Adrenal gland (tissue), 12 donors: ENCODE measurements around the gene GNAQ. TPM values are rescaled to one million over a fixed set of nuclear protein-coding genes. Genes with fewer than 3 reads are reported as not detected.

ENCODE experiments used
- DNase-seq, 7 donors: peaks; one replicate each; pipeline ENCODE4 v3.0.0-alpha.2; 2019 to 2020
- H3K27ac ChIP-seq, 5 donors: fragments of 200-600 bp; sonication (generic) in 4 of 5; 1 replicate in 3 of 5; 2 replicates in 2 of 5; pipeline versions ENCODE4 v1.5.1 to v1.8.0; 2016 to 2020; ENCODE audit warnings: mild to moderate bottlenecking in 1 of 5
- H3K27me3 ChIP-seq: fragments of 200-600 bp; 2 replicates; pipeline ENCODE4 v1.8.0; 2021
- H3K36me3 ChIP-seq, 2 donors: fragments of 200-600 bp; replicated peaks in 1 of 2; 1 replicate in 1 of 2; 2 replicates in 1 of 2; pipeline versions ENCODE4 v1.5.1 to v1.8.0; 2018 to 2022
- H3K4me1 ChIP-seq, 2 donors: fragments of 200-600 bp; replicated peaks in 1 of 2; 1 replicate in 1 of 2; 2 replicates in 1 of 2; pipeline versions ENCODE4 v1.5.1 to v1.8.0; 2018 to 2021
- H3K4me3 ChIP-seq, 4 donors: fragments of 200-600 bp; sonication (generic) in 3 of 4; one replicate each; pipeline ENCODE4 v1.5.1; 2016 to 2018
- H3K9me3 ChIP-seq, 3 donors: fragments of 200-600 bp; sonication (generic) in 1 of 3; replicated peaks in 1 of 3; 1 replicate in 2 of 3; 2 replicates in 1 of 3; pipeline versions ENCODE4 v1.5.1 to v1.8.0; 2016 to 2021
- CTCF ChIP-seq, 6 experiments: fragments of 450-650 bp in 4 of 6; fragments of 200-600 bp in 2 of 6; sonication (generic) in 1 of 6; IDR thresholded peaks; 1 replicate in 5 of 6; 2 replicates in 1 of 6; pipeline versions ENCODE4 v1.5.1 to v1.8.0; 2016 to 2021; ENCODE audit warnings: antibody characterized with exemption in 6 of 6, mild to moderate bottlenecking in 2 of 6, moderate library complexity in 1 of 6
- POLR2A ChIP-seq, 2 donors: fragments of 450-650 bp; IDR thresholded peaks; one replicate each; pipeline ENCODE4 v1.6.1; 2017; ENCODE audit warnings: antibody characterized with exemption in 2 of 2, mild to moderate bottlenecking in 2 of 2, moderate library complexity in 1 of 2
- WGBS, 4 donors: extraction: QIAGEN DNeasy Blood & Tissue Kit in 2 of 4; methylation state at CpG; one replicate each; pipeline versions ENCODE4 v1.1.5 to v1.1.7; 2013 to 2017; 5-methylcytosine and 5-hydroxymethylcytosine counted together
- intact Hi-C, 2 donors: fragments of 100-400 bp; cut with DNase I; formaldehyde crosslinking; loops; one replicate each; pipeline versions ENCODE4 v1.14.1 to v1.15.0; 2022 to 2023
- polyA plus RNA-seq, 3 donors: library from polyadenylated mRNA; stranded (reverse); fragments of 200-250 nt in 2 of 3; fragments of 350-450 nt in 1 of 3; fragmentation: Illumina TruSeq in 1 of 3; extraction: RNeasy Lipid Tissue Mini Kit (QIAGEN cat#74804) in 1 of 3; gene quantifications; one replicate each; pipeline ENCODE4 v1.2.3, GENCODE V29; 2013 to 2014
- total RNA-seq, 9 donors: library from RNA; depleted of rRNA in 4 of 9; stranded (reverse); fragments of >200 nt in 4 of 9; fragments of 120-200 nt in 1 of 9; fragmentation: NEBNext Ultra II Directional in 1 of 9; extraction: Animal tissue kit (Norgen Biotek cat#: 25700) in 1 of 9; gene quantifications; one replicate each; pipeline versions ENCODE4 v1.1.0 to v1.2.4, GENCODE V29; 2013 to 2023
- donor health status: healthy with polysubstance abuse.
- donor health status: Bipolar disorder and iron deficiency.
- donor health status: DM: yes; HTN: yes; CAD: no.
- donor health status: DM: no; HTN: no; CAD: no.
- donor health status: DM: no; HTN: no; CAD: no.
- donor health status: DM: yes; HTN: yes; CAD: no.

The GNAQ gene
- total and polyA plus RNA-seq, 12 donors: 15.8 to 71.7 (median 45.1) TPM

- no peaks in the 10 kb centered on the region for H3K36me3 ChIP-seq
- H3K4me3 ChIP-seq: peak overlapping the region in 1 of 4 donors; percentile 3
- 24 to 30% (median 27%) methylated on average over 2 of the region's 2 CpGs for WGBS, 4 donors
- H3K27me3 ChIP-seq: no peaks in the 10 kb centered on the region
- H3K27ac ChIP-seq: peak overlapping the region; percentile 18 to 36 (median 22)
- intact Hi-C loops: no loop called here
- TF ChIP-seq CTCF (IDR thresholded peaks at IDR 0.05) (no peak), POLR2A (IDR thresholded peaks at IDR 0.05) (no peak)
- DNase-seq: no peak
- no peaks in the 10 kb centered on the region for H3K9me3 ChIP-seq
- H3K4me1 ChIP-seq: peaks cover 21 to 49% of the 10 kb centered on the region in 2 donors
Measured at GRCh38 chr9:77999231-77999631, 32.4 kb downstream of the GNAQ start.

DNA sequence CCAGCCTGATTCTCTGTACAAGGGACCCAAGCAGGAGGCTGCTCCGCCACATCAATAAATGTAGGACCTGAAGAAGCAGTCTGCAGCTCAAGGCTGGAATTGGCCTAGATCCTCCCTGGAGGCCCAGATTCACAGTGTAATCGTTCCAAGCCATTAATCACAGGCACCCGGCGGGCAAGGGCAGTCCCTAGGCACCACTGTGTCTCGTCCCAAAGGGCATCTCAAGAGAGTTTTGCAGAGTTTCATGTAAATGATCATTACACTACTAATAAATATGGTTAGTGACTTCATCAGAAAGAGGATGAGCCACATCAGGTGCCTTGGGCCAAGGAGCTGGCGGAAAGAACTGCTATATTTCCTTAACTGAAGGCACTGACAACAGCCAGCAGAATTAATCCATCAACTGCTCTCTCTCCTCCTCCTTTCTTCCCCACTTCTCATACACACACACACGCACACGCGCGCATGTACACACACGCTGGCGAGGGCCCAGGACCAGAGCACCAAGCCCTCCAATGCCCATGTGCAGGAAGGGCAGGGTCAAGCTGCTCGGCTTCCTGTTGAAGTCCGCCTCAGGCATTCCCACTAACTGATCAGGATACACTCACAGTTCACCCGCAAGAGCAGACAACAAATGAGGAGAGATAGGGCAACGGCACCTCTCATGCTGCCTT is 33.9 kb downstream of the GNAQ start:
- Histone ChIP-seq H3K27me3 (no peaks in the 10 kb centered on the region), H3K27ac (peak overlapping the region in 3 of 5 donors; percentile 31 to 63 (median 56)), H3K4me3 (no peak overlapping the region), H3K9me3 (no peaks in the 10 kb centered on the region), H3K4me1 (peaks cover 21 to 49% of the 10 kb centered on the region in 2 donors), H3K36me3 (no peaks in the 10 kb centered on the region)
- peak; percentile 51 to 79 (median 63) for DNase-seq
- intact Hi-C loops: no loop called here
- 28 to 31% (median 30%) methylated on average over 15 to 16 of the region's 16 CpGs for WGBS, 4 donors
- TF ChIP-seq POLR2A (IDR thresholded peaks at IDR 0.05) (no peak), CTCF (IDR thresholded peaks at IDR 0.05) (no peak)

DNA sequence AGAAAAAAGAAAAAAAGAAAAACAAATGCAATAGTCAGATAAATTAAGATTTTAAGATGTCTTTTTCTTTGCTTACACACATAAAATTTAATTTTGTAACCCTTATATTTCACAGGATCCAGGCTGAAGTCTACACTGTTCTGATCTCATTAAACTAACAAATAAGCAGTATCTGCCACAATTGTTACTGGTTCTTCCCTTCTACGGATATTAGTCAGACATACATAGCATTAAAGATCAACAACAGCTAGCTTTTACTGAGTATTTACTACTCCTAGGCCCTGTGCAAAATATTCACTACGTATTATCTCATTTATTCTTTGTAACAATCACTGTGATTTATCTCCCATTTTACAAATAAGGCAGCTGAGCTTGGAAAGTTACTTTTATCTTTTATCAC is 34.9 kb downstream of the GNAQ start:
- Histone ChIP-seq H3K4me3 (no peak overlapping the region), H3K36me3 (no peaks in the 10 kb centered on the region), H3K4me1 (peaks cover 12 to 38% of the 10 kb centered on the region in 2 donors), H3K9me3 (no peaks in the 10 kb centered on the region), H3K27me3 (no peaks in the 10 kb centered on the region), H3K27ac (peak overlapping the region in 1 of 5 donors; percentile 63)
- 86 to 96% (median 90%) methylated on average over 2 of the region's 2 CpGs for WGBS, 4 donors
- TF ChIP-seq CTCF (IDR thresholded peaks at IDR 0.05): no peak
- no peak for TF ChIP-seq POLR2A (IDR thresholded peaks at IDR 0.05)
- intact Hi-C loops: no loop called here
- no peak for DNase-seq

- WGBS, 4 donors: 76 to 88% (median 82%) methylated on average over 5 of the region's 5 CpGs
- DNase-seq: no peak
- no peak for TF ChIP-seq POLR2A (IDR thresholded peaks at IDR 0.05)
- TF ChIP-seq CTCF (IDR thresholded peaks at IDR 0.05): no peak
- H3K27me3 ChIP-seq: no peaks in the 10 kb centered on the region
- no peaks in the 10 kb centered on the region for H3K36me3 ChIP-seq
- no peak overlapping the region for H3K4me3 ChIP-seq
- no peak overlapping the region for H3K27ac ChIP-seq
- intact Hi-C loops: no loop called here
- no peaks in the 10 kb centered on the region for H3K9me3 ChIP-seq
- peaks cover 11 to 42% of the 10 kb centered on the region in 2 donors for H3K4me1 ChIP-seq
Measured at GRCh38 chr9:77991191-77991590, 40.4 kb downstream of the GNAQ start.
